Liver (tissue), 9 donors: Measurements from ENCODE around the gene THAP4. TPM values are rescaled to one million over a fixed set of nuclear protein-coding genes. Genes with fewer than 3 reads are reported as not detected.

Experiments
- DNase-seq: peaks from one replicate; pipeline ENCODE4 v3.0.0-alpha.2; 2017; ENCODE audit warnings: low spot score
- H3K27ac ChIP-seq, 2 donors: one replicate each; pipeline ENCODE4 v1.7.0; 2013; ENCODE audit warnings: inconsistent platforms in 2 of 2, low read length in 2 of 2, control low read depth in 1 of 2, low read depth in 1 of 2, mild to moderate bottlenecking in 1 of 2
- H3K27me3 ChIP-seq, 4 donors: one replicate each; pipeline versions ENCODE4 v1.6.1 to v1.7.0; 2013; ENCODE audit warnings: low read length in 3 of 4, inconsistent platforms in 1 of 4, mild to moderate bottlenecking in 1 of 4, moderate library complexity in 1 of 4; ENCODE audit not compliant: control insufficient read depth in 4 of 4, insufficient read depth in 4 of 4
- H3K36me3 ChIP-seq, 4 donors: one replicate each; pipeline versions ENCODE4 v1.6.1 to v1.7.0; 2013; ENCODE audit warnings: low read length in 3 of 4, mild to moderate bottlenecking in 3 of 4, low read depth in 1 of 4, moderate library complexity in 1 of 4; ENCODE audit not compliant: control insufficient read depth in 4 of 4, insufficient read depth in 3 of 4
- H3K4me1 ChIP-seq, 4 donors: one replicate each; pipeline versions ENCODE4 v1.6.1 to v1.7.0; 2013; ENCODE audit warnings: low read length in 3 of 4, mild to moderate bottlenecking in 3 of 4, moderate library complexity in 1 of 4; ENCODE audit not compliant: control insufficient read depth in 4 of 4, insufficient read depth in 4 of 4
- H3K4me3 ChIP-seq, 3 donors: one replicate each; pipeline versions ENCODE4 v1.6.1 to v1.7.0; 2013; ENCODE audit warnings: low read length in 3 of 3, control low read depth in 1 of 3, low read depth in 1 of 3, mild to moderate bottlenecking in 1 of 3
- H3K9ac ChIP-seq, 2 donors: one replicate each; pipeline ENCODE4 v1.7.0; 2013; ENCODE audit warnings: low read length in 2 of 2, mild to moderate bottlenecking in 2 of 2, moderate library complexity in 2 of 2, control low read depth in 1 of 2, low read depth in 1 of 2
- H3K9me3 ChIP-seq, 4 donors: one replicate each; pipeline versions ENCODE4 v1.6.1 to v1.7.0; 2013; ENCODE audit warnings: low read length in 3 of 4; ENCODE audit not compliant: control insufficient read depth in 4 of 4
- ATF3 ChIP-seq: IDR thresholded peaks from 2 replicates; pipeline ENCODE4 v1.6.1; 2016; ENCODE audit warnings: antibody characterized with exemption
- EGR1 ChIP-seq, 2 donors: IDR thresholded peaks; 2 replicates each; pipeline ENCODE4 v1.6.1; 2016 to 2018; ENCODE audit warnings: antibody characterized with exemption in 2 of 2, low read depth in 2 of 2
- FOXA2 ChIP-seq: IDR thresholded peaks from 2 replicates; pipeline ENCODE4 v1.6.1; 2016; ENCODE audit warnings: antibody characterized with exemption
- GABPA ChIP-seq, 2 donors: IDR thresholded peaks in 1 of 2; conservative IDR thresholded peaks in 1 of 2; 2 replicates each; pipeline ENCODE4 v1.6.1; 2016; ENCODE audit warnings: antibody characterized with exemption in 2 of 2, mild to moderate bottlenecking in 1 of 2, moderate library complexity in 1 of 2
- HNF4A ChIP-seq, 2 donors: conservative IDR thresholded peaks; 2 replicates each; pipeline ENCODE4 v1.6.1; 2016; ENCODE audit warnings: antibody characterized with exemption in 2 of 2, mild to moderate bottlenecking in 2 of 2
- HNF4G ChIP-seq: IDR thresholded peaks from 2 replicates; pipeline ENCODE4 v1.6.1; 2016; ENCODE audit warnings: antibody characterized with exemption
- MAX ChIP-seq: IDR thresholded peaks from 2 replicates; pipeline ENCODE4 v1.6.1; 2016; ENCODE audit warnings: antibody characterized with exemption
- NR2F2 ChIP-seq: IDR thresholded peaks from 2 replicates; pipeline ENCODE4 v1.6.1; 2016; ENCODE audit warnings: antibody characterized with exemption
- RAD21 ChIP-seq, 2 donors: IDR thresholded peaks; 2 replicates each; pipeline ENCODE4 v1.6.1; 2016; ENCODE audit warnings: antibody characterized with exemption in 2 of 2, mild to moderate bottlenecking in 2 of 2
- RXRA ChIP-seq, 2 donors: IDR thresholded peaks; 2 replicates each; pipeline ENCODE4 v1.6.1; 2017 to 2018; ENCODE audit warnings: antibody characterized with exemption in 2 of 2, mild to moderate bottlenecking in 1 of 2
- SP1 ChIP-seq: IDR thresholded peaks from 2 replicates; pipeline ENCODE4 v1.6.1; 2018; ENCODE audit warnings: antibody characterized with exemption, mild to moderate bottlenecking
- YY1 ChIP-seq: IDR thresholded peaks from 2 replicates; pipeline ENCODE4 v1.6.1; 2016; ENCODE audit warnings: antibody characterized with exemption, mild to moderate bottlenecking
- WGBS: extraction: QIAGEN DNeasy Blood & Tissue Kit; methylation state at CpG from one replicate; pipeline ENCODE4 v1.1.7; 2013; 5-methylcytosine and 5-hydroxymethylcytosine counted together
- polyA plus RNA-seq, 2 donors: library from polyadenylated mRNA; stranded (reverse) in 1 of 2; unstranded in 1 of 2; fragments of 200-250 nt in 1 of 2; fragments of >200 nt in 1 of 2; fragmentation: Nextera tagmentation in 1 of 2; extraction: Ambion mirVana in 1 of 2; gene quantifications; one replicate each; pipeline versions ENCODE4 v1.2.1 to v1.2.3, GENCODE V29; 2013 to 2015
- total RNA-seq, 2 donors: library from RNA; depleted of rRNA; stranded (reverse); fragments of >200 nt; gene quantifications; one replicate each; pipeline ENCODE4 v1.2.3, GENCODE V29; 2014
- TF ChIP-seq, protein P1 (sequence below): IDR thresholded peaks from 2 replicates; pipeline ENCODE4 v1.6.1; 2016; ENCODE audit warnings: antibody characterized with exemption, mild to moderate bottlenecking
- TF ChIP-seq, protein P2 (sequence below): fragments of 150-350 bp; IDR thresholded peaks from 2 replicates; pipeline ENCODE4 v1.5.1; 2017; ENCODE audit warnings: improper control_type of control experiment, low read depth, low read length; ENCODE audit not compliant: missing input control
- donor health status: healthy.
- donor health status: healthy.
- donor health status: healthy.
- donor health status: healthy.
- donor health status: healthy.

The THAP4 gene
- total and polyA plus RNA-seq, 4 donors: 16.8 to 33.1 (median 22.7) TPM

- Histone ChIP-seq H3K4me3 (no peak overlapping the region), H3K27me3 (no peaks in the 10 kb centered on the region), H3K9ac (no peak overlapping the region), H3K9me3 (no peaks in the 10 kb centered on the region), H3K4me1 (peaks cover 6 to 19% (median 11%) of the 10 kb centered on the region in 4 donors), H3K36me3 (peaks cover 0 to 2% (median 0%) of the 10 kb centered on the region in 4 donors), H3K27ac (no peak overlapping the region)
- WGBS: 96% methylated on average over 6 of the region's 6 CpGs
- no peak for DNase-seq
- no peak for TF ChIP-seq MAX
- no peak for TF ChIP-seq ATF3
- TF ChIP-seq, protein P1, sequence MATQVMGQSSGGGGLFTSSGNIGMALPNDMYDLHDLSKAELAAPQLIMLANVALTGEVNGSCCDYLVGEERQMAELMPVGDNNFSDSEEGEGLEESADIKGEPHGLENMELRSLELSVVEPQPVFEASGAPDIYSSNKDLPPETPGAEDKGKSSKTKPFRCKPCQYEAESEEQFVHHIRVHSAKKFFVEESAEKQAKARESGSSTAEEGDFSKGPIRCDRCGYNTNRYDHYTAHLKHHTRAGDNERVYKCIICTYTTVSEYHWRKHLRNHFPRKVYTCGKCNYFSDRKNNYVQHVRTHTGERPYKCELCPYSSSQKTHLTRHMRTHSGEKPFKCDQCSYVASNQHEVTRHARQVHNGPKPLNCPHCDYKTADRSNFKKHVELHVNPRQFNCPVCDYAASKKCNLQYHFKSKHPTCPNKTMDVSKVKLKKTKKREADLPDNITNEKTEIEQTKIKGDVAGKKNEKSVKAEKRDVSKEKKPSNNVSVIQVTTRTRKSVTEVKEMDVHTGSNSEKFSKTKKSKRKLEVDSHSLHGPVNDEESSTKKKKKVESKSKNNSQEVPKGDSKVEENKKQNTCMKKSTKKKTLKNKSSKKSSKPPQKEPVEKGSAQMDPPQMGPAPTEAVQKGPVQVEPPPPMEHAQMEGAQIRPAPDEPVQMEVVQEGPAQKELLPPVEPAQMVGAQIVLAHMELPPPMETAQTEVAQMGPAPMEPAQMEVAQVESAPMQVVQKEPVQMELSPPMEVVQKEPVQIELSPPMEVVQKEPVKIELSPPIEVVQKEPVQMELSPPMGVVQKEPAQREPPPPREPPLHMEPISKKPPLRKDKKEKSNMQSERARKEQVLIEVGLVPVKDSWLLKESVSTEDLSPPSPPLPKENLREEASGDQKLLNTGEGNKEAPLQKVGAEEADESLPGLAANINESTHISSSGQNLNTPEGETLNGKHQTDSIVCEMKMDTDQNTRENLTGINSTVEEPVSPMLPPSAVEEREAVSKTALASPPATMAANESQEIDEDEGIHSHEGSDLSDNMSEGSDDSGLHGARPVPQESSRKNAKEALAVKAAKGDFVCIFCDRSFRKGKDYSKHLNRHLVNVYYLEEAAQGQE: no peak
- TF ChIP-seq, protein P2, sequence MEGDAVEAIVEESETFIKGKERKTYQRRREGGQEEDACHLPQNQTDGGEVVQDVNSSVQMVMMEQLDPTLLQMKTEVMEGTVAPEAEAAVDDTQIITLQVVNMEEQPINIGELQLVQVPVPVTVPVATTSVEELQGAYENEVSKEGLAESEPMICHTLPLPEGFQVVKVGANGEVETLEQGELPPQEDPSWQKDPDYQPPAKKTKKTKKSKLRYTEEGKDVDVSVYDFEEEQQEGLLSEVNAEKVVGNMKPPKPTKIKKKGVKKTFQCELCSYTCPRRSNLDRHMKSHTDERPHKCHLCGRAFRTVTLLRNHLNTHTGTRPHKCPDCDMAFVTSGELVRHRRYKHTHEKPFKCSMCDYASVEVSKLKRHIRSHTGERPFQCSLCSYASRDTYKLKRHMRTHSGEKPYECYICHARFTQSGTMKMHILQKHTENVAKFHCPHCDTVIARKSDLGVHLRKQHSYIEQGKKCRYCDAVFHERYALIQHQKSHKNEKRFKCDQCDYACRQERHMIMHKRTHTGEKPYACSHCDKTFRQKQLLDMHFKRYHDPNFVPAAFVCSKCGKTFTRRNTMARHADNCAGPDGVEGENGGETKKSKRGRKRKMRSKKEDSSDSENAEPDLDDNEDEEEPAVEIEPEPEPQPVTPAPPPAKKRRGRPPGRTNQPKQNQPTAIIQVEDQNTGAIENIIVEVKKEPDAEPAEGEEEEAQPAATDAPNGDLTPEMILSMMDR: no peak
- no peak for TF ChIP-seq EGR1 (IDR thresholded peaks at IDR 0.05; ENCODE audit: low read depth in 2 of 2)
- TF ChIP-seq RAD21 (IDR thresholded peaks at IDR 0.05): no peak
- no peak for TF ChIP-seq HNF4G
- TF ChIP-seq HNF4A (conservative IDR thresholded peaks at IDR 0.05): no peak
- TF ChIP-seq NR2F2: no peak
- TF ChIP-seq FOXA2: no peak
Observed at GRCh38 chr2:241620419-241620769, 16.6 kb downstream of the THAP4 start.

DNA sequence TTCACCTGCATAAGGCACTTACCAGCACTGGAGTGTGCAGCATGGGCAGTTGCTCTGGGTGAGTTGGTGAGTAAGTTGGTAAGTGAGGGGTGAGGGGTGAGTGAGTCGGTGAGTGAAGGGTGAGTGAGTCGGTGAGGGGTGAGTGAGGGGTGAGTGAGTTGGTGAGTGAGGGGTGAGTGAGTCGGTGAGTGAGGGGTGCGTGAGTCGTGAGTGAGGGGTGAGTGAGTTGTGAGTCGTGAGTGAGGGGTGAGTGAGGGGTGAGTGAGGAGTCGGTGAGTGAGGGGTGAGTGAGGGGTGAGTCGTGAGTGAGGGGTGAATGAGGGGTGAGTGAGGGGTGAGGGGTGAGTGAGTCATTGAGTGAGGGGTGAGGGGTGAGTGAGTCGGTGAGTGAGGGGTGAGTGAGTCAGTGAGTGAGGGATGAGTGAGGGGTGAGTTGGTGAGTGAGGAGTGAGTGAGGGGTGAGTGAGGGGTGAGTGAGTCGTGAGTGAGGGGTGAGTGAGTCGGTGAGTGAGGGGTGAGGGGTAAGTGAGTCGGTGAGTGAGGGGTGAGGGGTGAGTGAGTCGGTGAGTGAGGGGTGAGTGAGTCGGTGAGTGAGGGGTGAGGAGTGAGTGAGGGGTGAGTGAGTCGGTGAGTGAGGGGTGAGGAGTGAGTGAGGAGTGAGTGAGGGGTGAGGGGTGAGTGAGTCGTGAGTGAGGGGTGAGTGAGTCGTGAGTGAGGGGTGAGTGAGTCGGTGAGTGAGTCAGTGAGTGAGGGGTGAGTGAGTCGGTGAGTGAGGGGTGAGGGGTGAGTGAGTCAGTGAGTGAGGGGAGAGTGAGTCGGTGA is 17.1 kb downstream of the THAP4 start:
- no peak for DNase-seq
- Histone ChIP-seq H3K27ac (no peak overlapping the region), H3K27me3 (no peaks in the 10 kb centered on the region), H3K36me3 (peaks cover 0 to 2% (median 0%) of the 10 kb centered on the region in 4 donors), H3K9ac (no peak overlapping the region), H3K4me3 (no peak overlapping the region), H3K4me1 (peaks cover 6 to 19% (median 11%) of the 10 kb centered on the region in 4 donors), H3K9me3 (no peaks in the 10 kb centered on the region)
- TF ChIP-seq YY1 (no peak), RXRA (IDR thresholded peaks at IDR 0.05) (no peak), ATF3 (no peak), MAX (no peak), HNF4A (conservative IDR thresholded peaks at IDR 0.05) (no peak), SP1 (no peak), GABPA (IDR thresholded peaks at IDR 0.05 in 1 of 2, conservative IDR thresholded peaks at IDR 0.05 in 1 of 2) (no peak), NR2F2 (no peak)
- TF ChIP-seq, protein P1: no peak
- WGBS: 96% methylated on average over 20 of the region's 20 CpGs
